ENCODE results near the gene SPTSSA. TPM values are rescaled to one million over a fixed set of nuclear protein-coding genes. Genes with fewer than 3 reads are reported as not detected.
"Not testable (repeated sequence)": the region's sequence is repeated elsewhere in the genome, so short reads cannot be mapped to it uniquely, and the experiment has no call there.

SPTSSA gene
- total RNA-seq, 1 donor, result 2.5 TPM

GRCh38 chr14:34453226-34453625 lies 8.8 kb downstream of the SPTSSA start:
- Histone ChIP-seq H3K27me3 (ENCODE audit: insufficient read depth, low read length) (no peaks in the 10 kb centered on the region), H3K4me1 (ENCODE audit: insufficient read depth, low read length) (no peaks in the 10 kb centered on the region), H3K9me3 (ENCODE audit: low read depth, low read length) (no peaks in the 10 kb centered on the region), H3K4me3 (ENCODE audit: low read length) (no peak overlapping the region)

- H3K4me3 ChIP-seq (ENCODE audit: low read length), result no peak overlapping the region
Measured at GRCh38 chr14:34452258-34452822, 9.7 kb downstream of the SPTSSA start.

GRCh38 chr14:34450958-34451357 lies 11.1 kb downstream of the SPTSSA start:
- H3K9me3 ChIP-seq (ENCODE audit: low read depth, low read length), result no peaks in the 10 kb centered on the region
- H3K4me3 ChIP-seq (ENCODE audit: low read length), result no peak overlapping the region
- no peaks in the 10 kb centered on the region for H3K4me1 ChIP-seq (ENCODE audit: insufficient read depth, low read length)
- H3K27me3 ChIP-seq (ENCODE audit: insufficient read depth, low read length), result no peaks in the 10 kb centered on the region

More at GRCh38 chr14:34452258-34452822, 9.7 kb downstream of the SPTSSA start:
- H3K9me3 ChIP-seq (ENCODE audit: low read depth, low read length), result no peaks in the 10 kb centered on the region
- no peaks in the 10 kb centered on the region for H3K27me3 ChIP-seq (ENCODE audit: insufficient read depth, low read length)
- no peaks in the 10 kb centered on the region for H3K4me1 ChIP-seq (ENCODE audit: insufficient read depth, low read length)

- H3K4me3 ChIP-seq (ENCODE audit: low read length), result no peak overlapping the region
- H3K9me3 ChIP-seq (ENCODE audit: low read depth, low read length), result no peaks in the 10 kb centered on the region
- H3K4me1 ChIP-seq (ENCODE audit: insufficient read depth, low read length), result no peaks in the 10 kb centered on the region
- no peaks in the 10 kb centered on the region for H3K27me3 ChIP-seq (ENCODE audit: insufficient read depth, low read length)
Measured at GRCh38 chr14:34450542-34450915, 11.5 kb downstream of the SPTSSA start.

- Histone ChIP-seq H3K4me3 (ENCODE audit: low read length) (no peak overlapping the region), H3K27me3 (ENCODE audit: insufficient read depth, low read length) (no peaks in the 10 kb centered on the region), H3K9me3 (ENCODE audit: low read depth, low read length) (no peaks in the 10 kb centered on the region), H3K4me1 (ENCODE audit: insufficient read depth, low read length) (no peaks in the 10 kb centered on the region)
Measured at GRCh38 chr14:34449819-34450541, 12.1 kb downstream of the SPTSSA start.

- peaks cover 15% of the 10 kb centered on the region for H3K4me1 ChIP-seq (ENCODE audit: insufficient read depth, low read length)
- H3K4me3 ChIP-seq (ENCODE audit: low read length), result no peak overlapping the region
- no peaks in the 10 kb centered on the region for H3K27me3 ChIP-seq (ENCODE audit: insufficient read depth, low read length)
- no peaks in the 10 kb centered on the region for H3K9me3 ChIP-seq (ENCODE audit: low read depth, low read length)
Measured at GRCh38 chr14:34439090-34439489, 22.9 kb downstream of the SPTSSA start.

GRCh38 chr14:34438438-34438837 lies 23.6 kb downstream of the SPTSSA start:
- H3K4me3 ChIP-seq (ENCODE audit: low read length), result no peak overlapping the region
- no peaks in the 10 kb centered on the region for H3K9me3 ChIP-seq (ENCODE audit: low read depth, low read length)
- peaks cover 15% of the 10 kb centered on the region for H3K4me1 ChIP-seq (ENCODE audit: insufficient read depth, low read length)
- no peaks in the 10 kb centered on the region for H3K27me3 ChIP-seq (ENCODE audit: insufficient read depth, low read length)

GRCh38 chr14:34437729-34438080 lies 24.3 kb downstream of the SPTSSA start:
- Histone ChIP-seq H3K4me1 (ENCODE audit: insufficient read depth, low read length) (peaks cover 15% of the 10 kb centered on the region), H3K27me3 (ENCODE audit: insufficient read depth, low read length) (no peaks in the 10 kb centered on the region)

GRCh38 chr14:34436960-34437728 lies 24.9 kb downstream of the SPTSSA start:
- Histone ChIP-seq H3K27me3 (ENCODE audit: insufficient read depth, low read length) (no peaks in the 10 kb centered on the region), H3K9me3 (ENCODE audit: low read depth, low read length) (no peaks in the 10 kb centered on the region), H3K4me1 (ENCODE audit: insufficient read depth, low read length) (peaks cover 15% of the 10 kb centered on the region), H3K4me3 (ENCODE audit: low read length) (no peak overlapping the region)

More at GRCh38 chr14:34437729-34438080, 24.3 kb downstream of the SPTSSA start:
- Histone ChIP-seq H3K9me3 (ENCODE audit: low read depth, low read length) (no peaks in the 10 kb centered on the region), H3K4me3 (ENCODE audit: low read length) (no peak overlapping the region)

GRCh38 chr14:34436118-34436905 lies 25.7 kb downstream of the SPTSSA start:
- H3K27me3 ChIP-seq (ENCODE audit: insufficient read depth, low read length), result no peaks in the 10 kb centered on the region
- no peaks in the 10 kb centered on the region for H3K9me3 ChIP-seq (ENCODE audit: low read depth, low read length)
- H3K4me1 ChIP-seq (ENCODE audit: insufficient read depth, low read length), result peaks cover 15% of the 10 kb centered on the region
- H3K4me3 ChIP-seq (ENCODE audit: low read length), result no peak overlapping the region

GRCh38 chr14:34433957-34434356 lies 28.1 kb downstream of the SPTSSA start:
- H3K4me3 ChIP-seq (ENCODE audit: low read length), result no peak overlapping the region
- H3K4me1 ChIP-seq (ENCODE audit: insufficient read depth, low read length), result peaks cover 15% of the 10 kb centered on the region
- H3K9me3 ChIP-seq (ENCODE audit: low read depth, low read length), result no peaks in the 10 kb centered on the region
- H3K27me3 ChIP-seq (ENCODE audit: insufficient read depth, low read length), result no peaks in the 10 kb centered on the region

- H3K9me3 ChIP-seq (ENCODE audit: low read depth, low read length); H3K4me3 ChIP-seq (ENCODE audit: low read length); H3K27me3 ChIP-seq (ENCODE audit: insufficient read depth, low read length); H3K4me1 ChIP-seq (ENCODE audit: insufficient read depth, low read length): not testable (repeated sequence)
Measured at GRCh38 chr14:34428102-34428466, 34.0 kb downstream of the SPTSSA start.

- Histone ChIP-seq H3K9me3 (ENCODE audit: low read depth, low read length) (no peaks in the 10 kb centered on the region), H3K4me3 (ENCODE audit: low read length) (no peak overlapping the region), H3K4me1 (ENCODE audit: insufficient read depth, low read length) (no peaks in the 10 kb centered on the region), H3K27me3 (ENCODE audit: insufficient read depth, low read length) (no peaks in the 10 kb centered on the region)
Measured at GRCh38 chr14:34426313-34427295, 35.4 kb downstream of the SPTSSA start.
